WI38 (cell line): ENCODE results near the gene AKT3.

Experiments
- H3K4me3 ChIP-seq: 2 replicates; pipeline ENCODE4 v1.5.1; 2011; ENCODE audit warnings: low read depth, mild to moderate bottlenecking, control low read depth, low read length
- CTCF ChIP-seq: IDR thresholded peaks from 2 replicates; pipeline ENCODE4 v1.5.1; 2012; ENCODE audit warnings: low read depth, mild to moderate bottlenecking, control low read depth, low read length

Gene AKT3

GRCh38 chr1:243706563-243706962 is 143.5 kb downstream of the AKT3 start:
- H3K4me3 ChIP-seq = no peak overlapping the region
- no peak for TF ChIP-seq CTCF

GRCh38 chr1:243705585-243705984 is 144.5 kb downstream of the AKT3 start:
- no peak overlapping the region for H3K4me3 ChIP-seq
- TF ChIP-seq CTCF = no peak

GRCh38 chr1:243701872-243702271 is 148.2 kb downstream of the AKT3 start:
- TF ChIP-seq CTCF = no peak
- no peak overlapping the region for H3K4me3 ChIP-seq

- H3K4me3 ChIP-seq = no peak overlapping the region
- no peak for TF ChIP-seq CTCF
Observed at GRCh38 chr1:243693800-243694199, 156.2 kb downstream of the AKT3 start.

GRCh38 chr1:243686159-243686558 is 163.9 kb downstream of the AKT3 start:
- TF ChIP-seq CTCF = no peak
- no peak overlapping the region for H3K4me3 ChIP-seq

GRCh38 chr1:243680860-243681259 is 169.2 kb downstream of the AKT3 start:
- no peak overlapping the region for H3K4me3 ChIP-seq
- TF ChIP-seq CTCF = no peak

- no peak for TF ChIP-seq CTCF
- H3K4me3 ChIP-seq = no peak overlapping the region
Observed at GRCh38 chr1:243672539-243673074, 177.4 kb downstream of the AKT3 start.
